ENCODE results near the gene SETMAR. TPM values are rescaled to one million over a fixed set of nuclear protein-coding genes. Genes with fewer than 3 reads are reported as not detected.

SETMAR gene
- total RNA-seq, 1 experiment from 2014 or later = 11.8 TPM

DNA sequence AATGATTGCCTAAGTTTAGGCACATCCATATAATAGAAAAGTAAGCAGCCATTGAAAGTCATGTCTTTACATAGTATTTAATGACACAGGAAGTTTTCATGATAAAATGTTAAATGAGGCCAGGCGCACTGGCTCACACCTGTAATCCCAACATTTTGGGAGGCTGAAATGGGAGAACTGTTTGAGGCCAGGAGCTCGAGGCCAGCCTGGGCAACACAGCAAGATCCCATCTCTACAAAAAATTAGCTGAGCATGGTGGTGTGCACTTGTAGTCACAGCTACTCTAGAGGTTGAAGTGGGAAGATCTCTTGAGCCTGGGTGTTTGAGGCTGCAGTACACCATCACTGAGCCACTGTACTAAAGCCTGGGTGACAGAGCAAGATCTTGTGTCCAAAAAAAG is 59.4 kb downstream of the SETMAR start:
- Histone ChIP-seq H3K9me3 (no peaks in the 10 kb centered on the region), H3K27me3 (replicated peaks; ENCODE audit: control insufficient read depth, insufficient read depth, low read length) (no peaks in the 10 kb centered on the region), H3K4me1 (no peaks in the 10 kb centered on the region), H3K36me3 (ENCODE audit: control insufficient read depth, insufficient read depth, low read length) (no peaks in the 10 kb centered on the region), H3K4me3 (ENCODE audit: low read depth, low read length) (no peak overlapping the region)
- no peak for DNase-seq
- POLR2A ChIA-PET = no interaction called here
- Mint-ChIP-seq H3K4me3 (ENCODE audit: unreplicated experiment) (no peak overlapping the region), H3K9me3 (ENCODE audit: unreplicated experiment) (no peaks in the 10 kb centered on the region), H3K27ac (ENCODE audit: unreplicated experiment) (no peak overlapping the region), H3K4me1 (ENCODE audit: low read depth, unreplicated experiment) (no peaks in the 10 kb centered on the region), H3K27me3 (ENCODE audit: insufficient read depth, unreplicated experiment) (no peaks in the 10 kb centered on the region), H3K36me3 (ENCODE audit: insufficient read depth, unreplicated experiment) (no peaks in the 10 kb centered on the region)
- CTCF ChIA-PET = no interaction called here
- TF ChIP-seq, protein P1, sequence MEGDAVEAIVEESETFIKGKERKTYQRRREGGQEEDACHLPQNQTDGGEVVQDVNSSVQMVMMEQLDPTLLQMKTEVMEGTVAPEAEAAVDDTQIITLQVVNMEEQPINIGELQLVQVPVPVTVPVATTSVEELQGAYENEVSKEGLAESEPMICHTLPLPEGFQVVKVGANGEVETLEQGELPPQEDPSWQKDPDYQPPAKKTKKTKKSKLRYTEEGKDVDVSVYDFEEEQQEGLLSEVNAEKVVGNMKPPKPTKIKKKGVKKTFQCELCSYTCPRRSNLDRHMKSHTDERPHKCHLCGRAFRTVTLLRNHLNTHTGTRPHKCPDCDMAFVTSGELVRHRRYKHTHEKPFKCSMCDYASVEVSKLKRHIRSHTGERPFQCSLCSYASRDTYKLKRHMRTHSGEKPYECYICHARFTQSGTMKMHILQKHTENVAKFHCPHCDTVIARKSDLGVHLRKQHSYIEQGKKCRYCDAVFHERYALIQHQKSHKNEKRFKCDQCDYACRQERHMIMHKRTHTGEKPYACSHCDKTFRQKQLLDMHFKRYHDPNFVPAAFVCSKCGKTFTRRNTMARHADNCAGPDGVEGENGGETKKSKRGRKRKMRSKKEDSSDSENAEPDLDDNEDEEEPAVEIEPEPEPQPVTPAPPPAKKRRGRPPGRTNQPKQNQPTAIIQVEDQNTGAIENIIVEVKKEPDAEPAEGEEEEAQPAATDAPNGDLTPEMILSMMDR (IDR thresholded peaks at IDR 0.05; ENCODE audit: insufficient read depth in 1 of 2, low read depth in 1 of 2, low read length in 1 of 2, severe bottlenecking in 1 of 2, unreplicated experiment in 1 of 2) = no peak
- BruUV-seq (replicated peaks) = no TSS peak
- intact Hi-C loops (cut with micrococcal nuclease; ENCODE audit: unreplicated experiment) = no loop called here

Other genes starting within 250 kb of the SETMAR start
- gene SUMF1, start 163.9 kb downstream of the SETMAR start, total RNA-seq (2022) = 22.9 and 24.4 TPM in 2 replicates
- gene ITPR1, start 190.0 kb downstream of the SETMAR start, total RNA-seq (2022) = 8.9 and 10.4 TPM in 2 replicates